GM19351 (cell line): ENCODE measurements around the gene SH2B3.
"Not testable (repeated sequence)": the region's sequence is repeated elsewhere in the genome, so short reads cannot be mapped to it uniquely, and the experiment has no call there.

Experiments used
- ATAC-seq: cut with Tn5 transposase; IDR thresholded peaks from one replicate; pipeline ENCODE4 v1.9.1; 2021; ENCODE audit warnings: mild to moderate bottlenecking, moderate library complexity; ENCODE audit not compliant: unreplicated experiment

The SH2B3 gene

DNA sequence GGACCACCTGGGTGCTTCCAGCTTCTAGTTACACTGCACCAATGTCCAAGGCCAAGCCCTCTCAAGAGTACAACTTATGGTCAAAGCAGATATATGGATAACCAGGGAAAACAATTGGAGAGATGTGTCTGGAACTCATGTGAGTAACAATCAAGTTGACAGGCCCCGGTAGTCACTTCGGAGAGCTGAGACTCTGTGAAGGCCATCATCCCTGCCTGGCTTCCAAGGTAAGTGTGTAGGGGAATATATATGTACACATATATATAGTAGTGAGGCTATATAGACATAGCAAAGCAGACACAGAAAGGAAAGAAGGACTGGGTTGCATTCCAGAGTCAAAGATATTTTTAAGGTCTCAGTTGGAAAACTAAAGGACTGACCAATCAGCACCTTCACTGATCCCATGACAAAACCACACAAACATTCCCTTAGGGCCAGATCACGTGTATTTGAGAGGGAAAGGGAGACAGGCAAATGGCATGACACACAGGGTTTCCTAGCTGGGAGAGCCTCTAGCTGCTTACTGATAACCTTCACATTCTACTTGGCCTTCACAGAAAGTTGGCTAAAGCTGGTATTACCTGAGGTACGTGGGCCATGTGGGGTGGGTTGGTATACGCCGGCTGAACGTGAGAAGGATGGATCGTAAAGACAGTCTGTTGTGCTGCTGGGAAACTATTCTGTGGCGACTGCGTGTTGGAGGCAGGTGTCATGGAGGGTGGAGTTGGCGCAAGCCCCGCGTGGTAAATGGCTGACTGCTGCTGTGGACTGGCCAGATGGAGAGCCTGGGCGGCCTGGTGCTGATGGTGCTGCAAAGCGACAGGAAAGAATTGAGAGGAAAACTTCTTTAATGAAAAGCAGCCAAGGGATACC is 50.0 kb downstream of the SH2B3 start:
- no peak for ATAC-seq

DNA sequence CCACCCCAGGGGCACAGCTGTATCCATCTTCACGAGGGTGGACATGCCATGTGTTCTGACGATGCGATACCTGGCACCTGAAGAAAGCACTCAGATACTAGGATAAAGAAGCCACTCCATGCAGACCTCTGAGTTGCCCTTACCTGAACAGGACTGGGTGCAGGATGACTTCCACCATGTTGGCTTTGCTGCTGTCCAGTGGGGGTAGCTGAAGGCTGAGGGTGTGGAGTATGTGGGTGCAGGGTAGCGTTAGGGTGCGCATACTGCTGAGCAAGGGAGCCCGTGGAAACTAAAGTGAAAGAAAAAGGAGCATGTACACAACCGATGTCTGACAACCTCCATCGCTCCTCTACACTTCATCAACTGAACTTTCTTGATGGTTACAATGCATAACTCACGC is 51.3 kb downstream of the SH2B3 start:
- ATAC-seq, result no peak

DNA sequence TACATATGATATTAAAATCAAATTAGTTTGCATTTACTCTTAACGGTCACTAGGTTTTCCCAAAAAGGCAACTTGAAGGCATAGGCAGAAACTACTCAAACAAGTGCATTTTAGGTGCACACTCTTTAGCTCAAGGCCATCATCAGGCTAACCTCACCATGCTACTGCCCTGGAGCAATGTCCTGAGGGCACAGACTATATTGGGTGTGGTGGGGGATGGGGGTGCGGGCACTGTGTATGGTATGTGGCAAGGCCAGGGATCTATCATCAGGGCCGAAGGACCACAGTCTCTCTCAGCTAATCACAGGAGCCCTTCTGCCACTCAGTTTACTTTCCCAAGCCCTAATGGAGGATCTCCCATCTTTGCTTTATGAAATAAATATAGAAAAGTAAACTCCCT is 51.9 kb downstream of the SH2B3 start:
- no peak for ATAC-seq

GRCh38 chr12:111458546-111459172 is 52.9 kb downstream of the SH2B3 start:
- no peak for ATAC-seq

DNA sequence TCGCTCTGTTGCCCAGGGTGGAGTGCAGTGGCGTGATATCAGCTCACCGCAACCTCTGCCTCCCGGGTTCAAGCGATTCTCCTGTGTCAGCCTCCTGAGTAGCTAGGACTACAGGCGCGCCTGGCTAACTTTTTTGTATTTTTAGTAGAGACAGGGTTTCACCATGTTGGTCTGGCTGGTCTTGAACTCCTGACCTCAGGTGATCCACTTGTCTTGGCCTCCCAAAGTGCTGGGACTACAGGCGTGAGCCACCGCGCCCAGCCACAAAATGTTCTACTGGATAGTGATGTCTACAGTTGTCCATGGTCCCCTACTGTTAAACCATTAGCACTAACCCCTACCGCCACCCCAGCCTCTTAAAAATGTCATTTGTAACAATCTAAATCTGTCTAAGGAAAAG is 54.4 kb downstream of the SH2B3 start:
- ATAC-seq, result not testable (repeated sequence)

DNA sequence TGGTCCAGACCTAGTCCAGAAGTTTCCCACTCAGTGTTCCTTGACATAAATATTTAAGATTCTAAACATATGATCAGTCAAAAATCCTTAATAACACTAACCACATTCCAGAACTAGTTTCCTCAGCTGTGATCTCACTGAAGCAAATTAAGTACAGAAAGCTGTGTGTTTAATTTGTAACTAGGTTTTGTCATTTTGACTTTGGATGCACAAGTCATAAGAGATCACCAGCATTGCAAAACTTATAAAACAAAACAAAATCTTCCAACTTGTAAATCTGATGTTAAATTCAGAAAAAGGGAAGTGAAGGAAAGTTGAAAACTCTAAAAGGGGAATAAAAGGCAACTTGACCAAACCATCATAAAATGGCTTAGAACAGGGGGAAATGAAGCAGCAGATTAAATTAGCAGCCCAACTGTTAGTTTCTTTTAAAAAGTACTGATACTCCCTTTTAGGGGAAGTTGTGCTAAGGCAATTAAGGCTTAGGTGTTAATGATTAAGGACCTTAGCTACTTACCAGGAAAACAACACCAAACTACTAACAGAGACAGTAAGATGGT is 56.6 kb downstream of the SH2B3 start:
- no peak for ATAC-seq

DNA sequence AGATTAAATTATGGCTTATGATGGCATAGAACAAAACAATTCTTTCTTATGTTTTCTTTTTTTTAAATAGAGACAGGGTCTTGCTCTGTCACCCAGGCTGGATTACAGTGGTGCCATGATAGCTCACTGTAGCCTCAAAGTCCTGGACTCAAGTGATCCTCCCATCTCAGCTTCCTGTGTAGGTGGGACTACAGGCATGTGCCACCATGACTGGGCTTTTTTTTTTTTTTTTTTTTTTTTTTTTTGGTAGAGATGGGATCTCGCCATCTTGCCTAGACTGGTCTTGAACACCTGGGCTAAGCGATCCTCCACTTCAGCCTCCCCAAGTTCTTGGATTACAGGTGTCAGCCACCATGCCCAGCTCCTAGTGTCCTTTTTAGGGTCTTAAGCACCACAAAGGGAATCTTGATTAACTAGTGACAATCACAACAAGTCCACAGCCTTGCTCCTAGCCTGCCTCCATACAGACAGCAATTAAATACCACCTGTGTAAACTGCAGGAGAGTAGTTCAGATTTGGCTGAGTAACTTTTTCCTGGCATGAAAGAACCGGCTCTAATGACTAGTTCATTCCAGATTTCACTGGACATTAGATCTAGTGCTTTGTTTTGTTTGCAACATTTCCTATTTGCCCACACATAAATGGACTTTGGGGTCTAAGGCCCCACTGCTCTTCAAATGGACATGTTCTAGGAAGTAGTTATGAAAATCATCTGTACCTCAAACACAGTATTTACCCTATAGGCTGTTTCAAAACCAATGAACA is 61.6 kb downstream of the SH2B3 start:
- no peak for ATAC-seq

- ATAC-seq, result no peak
Measured at GRCh38 chr12:111467857-111468241, 62.1 kb downstream of the SH2B3 start.

DNA sequence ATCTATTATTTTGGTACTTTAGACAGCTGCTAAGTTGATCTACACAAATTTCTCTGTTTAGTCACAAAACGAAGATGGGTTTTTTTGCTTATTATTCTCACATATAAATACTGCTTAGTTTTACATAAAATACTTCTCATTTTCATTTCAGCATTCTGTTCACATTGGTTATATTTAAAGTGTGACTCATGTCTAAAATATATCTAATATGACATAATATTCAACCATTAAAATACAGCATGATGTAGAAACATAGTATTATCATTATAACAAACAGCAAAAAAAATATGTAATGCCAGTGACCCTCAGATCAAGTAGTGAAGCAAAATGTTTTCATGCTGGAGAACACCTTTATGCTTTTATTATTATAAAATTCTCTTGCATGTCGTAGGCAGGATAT is 63.7 kb downstream of the SH2B3 start:
- ATAC-seq, result no peak

DNA sequence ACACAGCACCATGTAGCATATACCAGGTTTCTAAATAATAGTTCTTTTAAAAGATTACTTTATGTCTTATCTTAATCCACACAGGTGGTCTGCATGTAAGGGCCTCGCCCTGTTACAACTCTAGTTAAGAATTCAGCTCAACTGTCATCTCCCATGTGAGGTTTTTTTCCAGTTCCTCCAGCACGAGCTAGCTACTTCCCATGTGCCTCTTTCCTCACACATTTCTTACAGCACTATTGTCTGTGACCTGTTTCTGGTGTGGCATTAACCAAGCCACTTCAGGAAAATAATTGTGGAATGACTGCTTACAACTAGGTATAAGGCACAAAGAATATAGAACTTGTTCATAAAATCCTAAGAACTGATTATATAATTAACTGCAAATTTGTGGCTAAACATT is 65.5 kb downstream of the SH2B3 start:
- no peak for ATAC-seq

GRCh38 chr12:111482462-111482861 is 76.7 kb downstream of the SH2B3 start:
- ATAC-seq, result no peak

GRCh38 chr12:111488271-111488670 is 82.5 kb downstream of the SH2B3 start:
- ATAC-seq, result no peak

GRCh38 chr12:111488798-111489197 is 83.1 kb downstream of the SH2B3 start:
- ATAC-seq, result no peak

DNA sequence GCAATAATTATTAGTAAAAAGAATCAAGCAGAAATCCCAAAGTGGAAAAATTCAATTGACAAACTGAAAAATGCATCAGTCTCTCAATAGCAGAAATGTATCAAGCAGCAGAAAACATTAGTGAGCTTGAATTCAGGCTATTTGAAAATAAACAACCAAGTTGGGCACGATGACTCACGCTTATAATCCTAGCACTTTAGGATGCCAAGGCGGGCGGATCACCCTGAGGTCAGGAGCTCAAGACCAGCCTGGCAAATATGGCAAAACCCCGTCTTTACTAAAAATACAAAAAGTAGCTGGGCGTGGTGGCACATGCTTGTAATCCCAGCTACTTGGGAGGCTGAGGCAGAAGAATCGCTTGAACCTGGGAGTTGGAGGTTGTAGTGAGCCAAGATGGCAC is 87.3 kb downstream of the SH2B3 start:
- ATAC-seq, result not testable (repeated sequence)

DNA sequence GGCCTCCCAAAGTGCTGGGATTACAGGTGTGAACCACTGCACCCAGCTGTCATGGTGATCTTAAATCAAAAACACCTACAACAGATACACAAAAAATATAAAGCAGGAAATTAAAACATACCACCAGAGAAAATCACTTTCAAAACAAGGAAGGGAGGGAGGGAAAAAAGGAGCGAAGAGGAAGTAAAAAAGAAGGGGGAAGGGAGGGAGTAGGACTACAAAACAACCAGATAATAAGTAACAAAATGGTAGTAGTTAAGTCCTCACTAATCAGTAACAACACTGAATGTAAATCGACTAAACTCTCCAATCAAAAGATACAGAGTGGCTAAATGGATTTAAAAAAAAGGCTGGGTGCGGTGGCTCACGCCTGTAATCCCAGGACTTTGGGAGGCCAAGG is 89.0 kb downstream of the SH2B3 start:
- no peak for ATAC-seq
